Glutamatergic neuron (in vitro differentiated cells): Measurements from ENCODE around the gene PRPF40B. TPM values are rescaled to one million over a fixed set of nuclear protein-coding genes. Genes with fewer than 3 reads are reported as not detected.

ENCODE experiments used
- DNase-seq: peaks from one replicate; pipeline ENCODE4 v3.0.0; 2022
- H3K27ac Mint-ChIP-seq: one replicate; pipeline ENCODE4 v1.8.0; 2020; ENCODE audit warnings: mild to moderate bottlenecking, mixed read lengths, inconsistent platforms; ENCODE audit not compliant: unreplicated experiment
- H3K27me3 Mint-ChIP-seq: one replicate; pipeline ENCODE4 v1.8.0; 2020; ENCODE audit warnings: mild to moderate bottlenecking, moderate library complexity, mixed read lengths, inconsistent platforms; ENCODE audit not compliant: unreplicated experiment
- H3K36me3 Mint-ChIP-seq: one replicate; pipeline ENCODE4 v1.8.0; 2020; ENCODE audit warnings: mild to moderate bottlenecking, mixed read lengths, inconsistent platforms; ENCODE audit not compliant: unreplicated experiment
- H3K4me1 Mint-ChIP-seq: one replicate; pipeline ENCODE4 v1.8.0; 2020; ENCODE audit warnings: mild to moderate bottlenecking, low read depth, mixed read lengths, inconsistent platforms; ENCODE audit not compliant: unreplicated experiment
- H3K4me3 Mint-ChIP-seq: one replicate; pipeline ENCODE4 v1.8.0; 2020; ENCODE audit warnings: mild to moderate bottlenecking, mixed read lengths, inconsistent platforms; ENCODE audit not compliant: unreplicated experiment
- H3K9me3 Mint-ChIP-seq: one replicate; pipeline ENCODE4 v1.8.0; 2020; ENCODE audit warnings: mild to moderate bottlenecking, moderate library complexity, mixed read lengths, inconsistent platforms; ENCODE audit not compliant: unreplicated experiment
- total RNA-seq: library from RNA; stranded (reverse); fragmentation: NEBNext Ultra II Directional; extraction: Animal tissue kit (Norgen Biotek cat#: 25700); gene quantifications from one replicate; pipeline ENCODE4 v1.2.1, GENCODE V29; 2021; ENCODE audit not compliant: unreplicated experiment
- TF ChIP-seq, protein P1 (sequence below): fragments of 200-600 bp; sonication (generic); IDR thresholded peaks from one replicate; pipeline ENCODE4 v1.5.0; 2021; ENCODE audit not compliant: partially characterized antibody, unreplicated experiment

PRPF40B gene
- total RNA-seq, 1 donor from 2014 or later, result 26.4 TPM

DNA sequence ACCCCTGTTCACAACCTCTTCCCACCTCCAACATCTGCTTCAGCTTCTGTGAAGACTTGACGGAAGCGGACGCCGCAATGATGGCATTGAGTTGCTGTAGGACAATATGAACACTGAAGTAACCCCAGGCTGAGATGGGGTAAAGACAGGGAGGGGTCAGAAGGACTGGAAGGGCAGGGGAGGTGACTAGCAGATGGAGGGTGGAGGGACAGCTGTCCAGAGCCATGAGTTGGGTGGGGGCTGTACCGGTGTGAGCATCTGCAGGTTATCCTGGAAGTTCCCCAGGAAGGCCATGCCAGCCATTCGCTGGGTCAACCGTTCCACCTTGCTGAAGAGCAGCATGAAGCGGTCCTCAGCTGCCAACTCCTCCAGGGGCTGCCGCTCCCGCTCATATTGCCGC is 26.1 kb downstream of the PRPF40B start:
- TF ChIP-seq, protein P1, sequence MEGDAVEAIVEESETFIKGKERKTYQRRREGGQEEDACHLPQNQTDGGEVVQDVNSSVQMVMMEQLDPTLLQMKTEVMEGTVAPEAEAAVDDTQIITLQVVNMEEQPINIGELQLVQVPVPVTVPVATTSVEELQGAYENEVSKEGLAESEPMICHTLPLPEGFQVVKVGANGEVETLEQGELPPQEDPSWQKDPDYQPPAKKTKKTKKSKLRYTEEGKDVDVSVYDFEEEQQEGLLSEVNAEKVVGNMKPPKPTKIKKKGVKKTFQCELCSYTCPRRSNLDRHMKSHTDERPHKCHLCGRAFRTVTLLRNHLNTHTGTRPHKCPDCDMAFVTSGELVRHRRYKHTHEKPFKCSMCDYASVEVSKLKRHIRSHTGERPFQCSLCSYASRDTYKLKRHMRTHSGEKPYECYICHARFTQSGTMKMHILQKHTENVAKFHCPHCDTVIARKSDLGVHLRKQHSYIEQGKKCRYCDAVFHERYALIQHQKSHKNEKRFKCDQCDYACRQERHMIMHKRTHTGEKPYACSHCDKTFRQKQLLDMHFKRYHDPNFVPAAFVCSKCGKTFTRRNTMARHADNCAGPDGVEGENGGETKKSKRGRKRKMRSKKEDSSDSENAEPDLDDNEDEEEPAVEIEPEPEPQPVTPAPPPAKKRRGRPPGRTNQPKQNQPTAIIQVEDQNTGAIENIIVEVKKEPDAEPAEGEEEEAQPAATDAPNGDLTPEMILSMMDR, result no peak
- Mint-ChIP-seq H3K36me3 (no peaks in the 10 kb centered on the region), H3K27me3 (peaks cover 7% of the 10 kb centered on the region), H3K4me1 (peaks cover 7% of the 10 kb centered on the region), H3K27ac (no peak overlapping the region), H3K4me3 (no peak overlapping the region), H3K9me3 (peaks cover 1% of the 10 kb centered on the region)
- DNase-seq, result no peak

DNA sequence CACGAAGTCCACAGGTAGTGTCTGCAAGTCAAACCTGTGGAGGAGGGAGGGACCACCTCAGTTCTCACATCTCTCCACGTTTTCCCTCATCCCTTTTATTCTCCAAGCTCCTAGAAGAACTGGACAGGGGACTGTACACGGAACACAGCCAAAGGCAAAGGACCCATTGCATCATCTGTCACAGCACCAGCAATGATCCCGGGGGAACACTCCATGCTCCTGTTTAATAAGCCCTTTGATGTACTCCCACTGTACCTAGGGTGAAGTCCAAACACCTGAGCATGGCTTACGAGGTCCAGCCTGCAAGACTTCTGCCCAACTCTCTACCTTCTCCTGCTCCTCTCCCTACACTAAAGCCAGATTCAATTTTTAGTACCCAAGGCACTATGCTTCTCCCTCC is 26.5 kb downstream of the PRPF40B start:
- Mint-ChIP-seq H3K4me1 (peaks cover 5% of the 10 kb centered on the region), H3K4me3 (no peak overlapping the region), H3K36me3 (no peaks in the 10 kb centered on the region), H3K9me3 (peaks cover 1% of the 10 kb centered on the region), H3K27me3 (peaks cover 7% of the 10 kb centered on the region), H3K27ac (no peak overlapping the region)
- TF ChIP-seq, protein P1, result no peak
- no peak for DNase-seq

DNA sequence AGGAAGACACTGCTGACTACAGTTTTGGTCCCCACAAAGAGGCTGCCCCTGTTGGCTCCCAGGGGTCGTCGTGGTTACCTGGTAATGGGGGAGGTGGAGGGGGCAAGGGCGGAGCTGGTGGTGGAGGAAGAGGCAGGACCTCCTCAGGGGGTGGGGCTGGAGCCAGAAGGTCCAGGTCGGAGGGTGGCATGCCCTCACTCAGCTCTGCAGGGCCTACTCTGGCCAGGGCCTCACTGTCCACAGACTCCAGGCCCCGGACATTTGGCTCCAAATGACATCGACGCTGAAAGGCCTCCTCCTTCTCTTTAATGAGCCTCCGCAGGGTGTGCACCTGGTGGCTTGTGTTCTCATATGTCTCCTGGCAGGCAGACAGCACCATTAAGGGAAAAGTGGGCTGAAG is 28.5 kb downstream of the PRPF40B start:
- DNase-seq, result no peak
- peaks cover 11% of the 10 kb centered on the region for H3K36me3 Mint-ChIP-seq
- peaks cover 1% of the 10 kb centered on the region for H3K9me3 Mint-ChIP-seq
- peaks cover 3% of the 10 kb centered on the region for H3K27me3 Mint-ChIP-seq
- H3K4me3 Mint-ChIP-seq, result no peak overlapping the region
- peaks cover 5% of the 10 kb centered on the region for H3K4me1 Mint-ChIP-seq
- TF ChIP-seq, protein P1, result no peak
- no peak overlapping the region for H3K27ac Mint-ChIP-seq

DNA sequence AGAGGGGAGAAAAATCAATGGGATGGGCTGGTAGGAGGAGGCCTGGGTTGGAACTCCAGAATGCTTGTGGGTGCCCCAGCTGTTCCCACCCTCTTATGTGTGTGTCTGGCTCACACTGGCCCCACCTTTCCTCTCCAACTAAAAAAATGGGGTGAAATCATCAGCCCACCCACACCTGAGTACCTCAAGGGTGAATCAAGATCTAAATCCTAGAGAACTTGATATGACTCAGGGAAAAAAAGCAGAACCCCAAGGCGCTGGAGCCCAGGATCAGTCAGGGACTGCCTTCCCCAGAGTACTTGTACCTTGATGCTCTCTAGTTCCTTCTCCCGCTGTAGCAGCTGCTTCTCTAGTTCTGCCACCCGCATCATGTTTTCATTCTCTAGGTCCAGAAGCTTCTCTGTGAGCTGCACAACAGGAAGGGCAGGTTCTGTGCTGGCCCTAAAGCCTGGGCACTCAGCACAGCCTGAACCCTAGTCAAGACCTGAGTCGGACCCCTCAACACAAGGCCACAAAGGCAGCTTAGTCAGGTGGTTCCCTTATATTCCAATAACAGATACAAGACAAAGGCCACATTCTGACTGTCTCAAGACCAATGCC is 29.7 kb downstream of the PRPF40B start:
- H3K36me3 Mint-ChIP-seq, result peaks cover 18% of the 10 kb centered on the region
- H3K4me1 Mint-ChIP-seq, result peaks cover 5% of the 10 kb centered on the region
- H3K9me3 Mint-ChIP-seq, result peaks cover 5% of the 10 kb centered on the region

DNA sequence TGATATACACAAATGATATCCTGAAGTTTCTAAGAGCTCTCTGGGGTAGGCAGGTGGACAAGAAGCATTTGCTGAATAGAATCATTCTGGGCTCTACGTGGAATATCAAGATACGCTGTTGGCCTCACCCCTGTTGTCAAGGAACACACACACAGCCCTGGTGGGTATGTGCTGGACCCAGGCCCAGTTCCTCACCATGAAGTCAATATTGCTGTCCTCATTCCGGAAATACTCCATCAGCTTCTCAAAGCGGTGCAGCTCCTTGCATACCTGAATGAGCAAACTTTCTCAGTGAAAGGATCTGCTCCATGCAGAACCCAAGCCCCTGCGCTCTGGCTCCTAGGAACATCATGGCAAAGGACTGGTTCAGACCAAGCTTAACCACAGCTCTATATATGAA is 31.4 kb downstream of the PRPF40B start:
- DNase-seq, result no peak
- Mint-ChIP-seq H3K36me3 (peaks cover 18% of the 10 kb centered on the region), H3K4me1 (peaks cover 5% of the 10 kb centered on the region), H3K4me3 (no peak overlapping the region), H3K27me3 (peaks cover 4% of the 10 kb centered on the region), H3K27ac (no peak overlapping the region), H3K9me3 (peaks cover 5% of the 10 kb centered on the region)
- TF ChIP-seq, protein P1, result no peak

More for the DNA sequence above, 29.7 kb downstream of the PRPF40B start:
- Mint-ChIP-seq H3K27me3 (peaks cover 3% of the 10 kb centered on the region), H3K27ac (no peak overlapping the region), H3K4me3 (no peak overlapping the region)
- no peak for DNase-seq
- TF ChIP-seq, protein P1, result no peak
